Activated T-helper 2 cell treated with anti-CD3 and anti-CD28 coated beads, Interferon-gamma antibody, Interleukin-2, Interleukin-4, amounts not matched to agents 10 μg/mL and 5 μg/mL and 100 μg/mL, durations not matched to agents 14 hours and 24 hours and 36 hours (primary cell): Measurements from ENCODE around the gene MUC5AC. TPM values are rescaled to one million over a fixed set of nuclear protein-coding genes. Genes with fewer than 3 reads are reported as not detected.

Source experiments
- DNase-seq: peaks from one replicate; pipeline ENCODE4 v3.0.0; 2021; ENCODE audit warnings: low spot score
- H3K27ac Mint-ChIP-seq: one replicate; pipeline ENCODE4 v1.8.0; 2021; ENCODE audit warnings: mixed read lengths
- H3K27me3 Mint-ChIP-seq: one replicate; pipeline ENCODE4 v1.8.0; 2021; ENCODE audit warnings: low read depth, mixed read lengths
- H3K36me3 Mint-ChIP-seq: one replicate; pipeline ENCODE4 v1.8.0; 2021; ENCODE audit warnings: low read depth, mixed read lengths
- H3K4me1 Mint-ChIP-seq: one replicate; pipeline ENCODE4 v1.8.0; 2021; ENCODE audit warnings: low read depth, mixed read lengths
- H3K4me3 Mint-ChIP-seq: one replicate; pipeline ENCODE4 v1.8.0; 2021; ENCODE audit warnings: low read depth, mild to moderate bottlenecking, moderate library complexity, mixed read lengths
- H3K9me3 Mint-ChIP-seq: one replicate; pipeline ENCODE4 v1.8.0; 2021; ENCODE audit warnings: mixed read lengths
- intact Hi-C: fragments of 100-400 bp; cut with micrococcal nuclease; formaldehyde crosslinking; loops from one replicate; pipeline ENCODE4 v1.15.1; 2023
- total RNA-seq: library from RNA; stranded (reverse); gene quantifications from 2 replicates; pipeline ENCODE4 v1.2.3, GENCODE V29; 2022

MUC5AC gene
- total RNA-seq, 1 donor from 2014 or later, result not detected

DNA sequence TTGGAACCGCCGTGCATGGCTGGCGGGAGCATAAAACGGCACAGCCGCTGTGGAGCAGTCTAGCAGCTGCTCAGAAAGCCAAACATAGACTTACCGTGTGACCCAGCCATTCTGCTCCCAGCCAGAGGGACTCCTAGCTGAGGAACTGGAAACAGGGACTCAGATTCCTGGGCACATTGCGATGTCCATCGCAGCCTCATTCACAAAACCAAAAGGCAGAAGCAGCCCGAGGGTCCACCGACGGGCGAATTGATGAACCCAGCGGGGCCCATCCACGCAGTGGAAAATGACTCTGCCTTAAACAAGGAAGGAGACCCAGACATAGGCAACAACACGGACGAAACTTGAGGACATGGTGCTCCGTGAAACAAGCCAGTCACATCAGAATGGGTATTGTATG lies 59.4 kb downstream of the MUC5AC start:
- intact Hi-C loops, result no loop called here
- Mint-ChIP-seq H3K27me3 (peaks cover 4% of the 10 kb centered on the region), H3K36me3 (no peaks in the 10 kb centered on the region), H3K27ac (no peak overlapping the region), H3K9me3 (peaks cover 4% of the 10 kb centered on the region), H3K4me3 (no peak overlapping the region), H3K4me1 (no peaks in the 10 kb centered on the region)
- no peak for DNase-seq

DNA sequence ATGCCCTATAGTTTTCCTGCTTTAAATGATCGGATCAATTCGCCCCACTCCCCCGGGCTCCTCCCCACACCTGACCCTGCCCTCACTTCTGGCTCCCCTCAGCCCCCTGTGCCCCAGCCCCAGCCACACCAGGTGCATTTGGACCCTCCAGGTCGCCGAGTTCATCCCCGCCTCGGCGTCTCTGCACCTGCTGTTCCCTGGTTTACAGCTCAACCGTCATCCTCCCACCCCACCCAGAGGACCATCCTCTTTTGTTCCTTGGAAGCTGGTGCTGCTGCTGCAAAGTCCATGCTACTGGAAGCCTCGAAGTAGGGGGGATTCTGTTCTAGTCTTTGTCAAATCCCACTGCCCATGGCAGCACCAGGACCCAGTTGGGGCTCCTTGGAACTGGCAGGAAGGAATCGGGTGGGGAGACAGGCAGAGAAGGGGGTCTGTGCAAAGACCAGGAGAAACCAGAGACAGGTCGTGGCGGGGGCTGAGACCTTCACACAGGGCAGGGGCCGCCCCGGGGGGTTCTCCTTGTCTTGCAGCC lies 60.6 kb downstream of the MUC5AC start:
- no peaks in the 10 kb centered on the region for H3K9me3 Mint-ChIP-seq
- no peaks in the 10 kb centered on the region for H3K4me1 Mint-ChIP-seq
- DNase-seq, result no peak
- H3K36me3 Mint-ChIP-seq, result no peaks in the 10 kb centered on the region
- intact Hi-C loops, result no loop called here
- H3K4me3 Mint-ChIP-seq, result no peak overlapping the region
- peaks cover 1% of the 10 kb centered on the region for H3K27me3 Mint-ChIP-seq
- no peak overlapping the region for H3K27ac Mint-ChIP-seq

DNA sequence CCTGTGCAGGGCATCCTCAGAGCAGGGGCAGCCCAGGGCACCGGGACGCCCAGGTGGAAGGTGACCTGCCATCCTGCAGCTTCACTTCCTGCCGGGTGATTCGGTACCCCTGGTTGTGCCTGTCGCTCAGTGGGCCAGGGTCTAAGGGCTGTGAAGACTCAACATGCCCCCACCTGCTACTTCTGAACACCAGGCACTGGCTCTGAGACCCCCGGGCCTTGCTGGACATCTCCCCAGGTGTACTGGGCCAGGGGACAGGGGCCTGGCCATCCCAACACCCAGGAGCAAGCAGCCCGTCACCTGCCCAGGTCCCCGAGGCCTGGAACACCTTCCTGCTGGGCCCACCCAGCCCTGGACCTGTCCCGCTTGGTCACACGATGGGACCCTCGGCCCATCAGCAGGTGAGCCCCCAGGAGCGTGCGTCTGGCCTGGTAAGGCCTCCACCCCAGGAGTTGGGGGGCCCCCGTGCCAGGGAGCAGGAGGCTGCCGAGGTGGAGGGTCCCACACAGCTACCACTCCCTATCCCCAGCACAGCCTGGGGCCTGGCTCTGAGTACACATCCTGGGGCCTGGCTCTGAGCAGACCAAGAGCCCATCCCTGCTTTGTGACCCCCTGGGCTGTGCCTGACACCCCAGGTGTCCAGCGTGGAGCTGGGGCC lies 61.2 kb downstream of the MUC5AC start:
- H3K36me3 Mint-ChIP-seq, result no peaks in the 10 kb centered on the region
- H3K27ac Mint-ChIP-seq, result no peak overlapping the region
- H3K4me1 Mint-ChIP-seq, result no peaks in the 10 kb centered on the region
- H3K9me3 Mint-ChIP-seq, result no peaks in the 10 kb centered on the region
- intact Hi-C loops, result no loop called here
- DNase-seq, result no peak
- H3K27me3 Mint-ChIP-seq, result no peaks in the 10 kb centered on the region
- H3K4me3 Mint-ChIP-seq, result no peak overlapping the region

DNA sequence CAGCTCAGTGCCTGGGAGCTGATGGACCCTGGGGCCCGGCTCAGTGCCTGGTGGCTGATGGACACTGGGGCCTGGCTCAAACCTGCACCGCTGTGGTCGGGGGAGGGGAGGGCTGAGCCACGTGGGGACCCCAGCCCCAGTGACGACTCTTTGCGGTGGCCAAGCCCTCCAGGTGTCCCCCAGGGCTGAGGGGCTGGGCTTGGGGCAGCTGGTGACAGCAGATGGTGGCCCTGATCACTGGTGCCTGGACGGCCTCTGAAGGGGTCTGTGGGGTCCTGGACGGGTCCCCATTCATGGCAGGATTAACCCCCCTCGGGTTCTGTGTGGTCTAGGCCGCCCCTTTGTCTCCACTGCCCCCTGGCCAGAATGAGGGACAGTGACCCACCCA lies 61.7 kb downstream of the MUC5AC start:
- intact Hi-C loops, result no loop called here
- H3K27ac Mint-ChIP-seq, result no peak overlapping the region

DNA sequence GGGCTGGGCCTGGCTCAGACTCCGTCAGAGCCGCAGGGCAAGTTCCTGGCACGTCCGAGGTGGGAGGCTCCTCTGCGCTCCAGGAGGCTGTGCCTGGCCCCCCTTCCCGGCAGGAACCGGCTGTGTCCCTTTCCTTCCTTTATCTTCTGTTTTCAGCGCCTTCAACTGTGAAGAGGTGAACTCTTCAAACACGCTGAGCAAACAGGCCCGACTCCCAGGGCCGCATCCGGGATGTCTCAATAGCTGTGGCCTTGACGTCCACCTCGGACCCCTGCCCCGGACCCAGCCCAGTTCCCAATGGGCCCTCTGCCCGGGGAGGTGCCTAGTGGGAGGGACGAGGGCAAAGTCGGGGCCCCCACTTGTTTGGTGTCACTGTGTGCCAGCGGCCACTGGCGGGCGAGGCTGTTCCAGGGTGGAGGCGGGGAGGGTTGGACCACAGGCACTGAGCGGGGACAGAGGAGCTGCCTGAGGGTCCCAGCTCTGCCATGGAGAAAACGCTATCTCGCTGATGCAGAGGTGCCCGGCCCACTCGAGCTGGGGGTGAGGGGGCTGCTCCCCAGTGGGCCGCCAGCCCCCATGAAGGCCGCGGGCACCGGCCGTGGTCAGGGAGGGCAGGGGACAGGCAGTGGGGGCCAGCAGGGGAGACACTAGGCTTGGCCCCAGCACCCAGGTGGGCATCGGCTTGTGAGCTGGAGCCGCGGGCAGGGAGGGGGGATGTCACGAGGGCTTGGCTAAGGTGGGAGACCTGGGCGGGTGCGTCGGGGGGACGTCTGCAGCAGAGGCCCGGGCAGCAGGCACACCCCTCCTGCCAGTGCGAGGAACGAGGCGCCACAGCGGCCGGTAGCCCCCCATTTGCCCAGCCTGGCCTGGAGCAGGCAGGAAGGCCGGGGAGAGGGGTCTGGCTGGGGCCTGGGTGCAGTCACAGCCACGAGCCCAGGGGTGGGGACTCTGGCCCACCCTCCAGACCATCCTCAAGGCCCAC lies 62.4 kb downstream of the MUC5AC start:
- no peak for DNase-seq
- Mint-ChIP-seq H3K4me3 (no peak overlapping the region), H3K36me3 (no peaks in the 10 kb centered on the region), H3K4me1 (no peaks in the 10 kb centered on the region), H3K9me3 (no peaks in the 10 kb centered on the region), H3K27me3 (no peaks in the 10 kb centered on the region), H3K27ac (no peak overlapping the region)
- intact Hi-C loops, result no loop called here

More for the DNA sequence above, 61.7 kb downstream of the MUC5AC start:
- DNase-seq, result no peak
- Mint-ChIP-seq H3K27me3 (no peaks in the 10 kb centered on the region), H3K4me1 (no peaks in the 10 kb centered on the region), H3K4me3 (no peak overlapping the region), H3K9me3 (no peaks in the 10 kb centered on the region), H3K36me3 (no peaks in the 10 kb centered on the region)

DNA sequence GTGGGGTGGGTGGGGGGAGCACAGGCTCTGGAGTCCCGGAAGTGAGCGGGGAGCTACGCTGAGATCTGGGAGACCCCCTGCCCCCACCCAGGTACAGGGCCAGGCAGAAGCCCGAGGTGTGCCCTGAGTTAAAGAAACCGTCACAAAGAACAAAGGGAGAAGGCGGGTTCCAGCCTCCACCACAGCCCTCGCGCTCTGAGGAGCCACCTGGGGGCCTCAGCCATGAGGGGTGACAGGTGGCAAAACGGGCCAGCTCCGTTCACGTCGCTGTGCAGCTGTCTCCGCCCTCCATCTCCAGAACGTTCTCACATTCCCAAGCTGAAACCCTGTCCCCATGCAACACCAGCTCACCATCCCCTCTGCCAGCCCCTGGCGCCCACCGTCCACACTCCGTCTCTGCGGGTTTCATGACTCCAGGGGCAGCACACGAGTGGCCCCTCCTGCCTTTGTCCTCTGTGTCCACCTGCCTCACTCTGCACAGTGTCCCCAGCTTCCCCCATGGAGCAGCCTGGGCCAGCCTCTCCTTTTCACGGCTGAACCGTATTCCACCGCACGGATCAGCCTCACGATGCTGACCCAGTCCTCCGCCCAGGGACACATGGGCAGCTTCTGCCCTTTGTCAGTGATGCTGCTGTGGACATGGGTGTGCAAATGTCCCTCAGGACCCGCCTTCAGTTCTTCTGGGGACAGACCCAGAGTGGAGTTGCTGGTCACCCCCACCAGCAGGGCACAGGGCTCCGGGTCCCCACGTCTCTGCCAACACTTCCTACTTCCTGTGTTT lies 63.4 kb downstream of the MUC5AC start:
- intact Hi-C loops, result no loop called here
- no peak for DNase-seq

DNA sequence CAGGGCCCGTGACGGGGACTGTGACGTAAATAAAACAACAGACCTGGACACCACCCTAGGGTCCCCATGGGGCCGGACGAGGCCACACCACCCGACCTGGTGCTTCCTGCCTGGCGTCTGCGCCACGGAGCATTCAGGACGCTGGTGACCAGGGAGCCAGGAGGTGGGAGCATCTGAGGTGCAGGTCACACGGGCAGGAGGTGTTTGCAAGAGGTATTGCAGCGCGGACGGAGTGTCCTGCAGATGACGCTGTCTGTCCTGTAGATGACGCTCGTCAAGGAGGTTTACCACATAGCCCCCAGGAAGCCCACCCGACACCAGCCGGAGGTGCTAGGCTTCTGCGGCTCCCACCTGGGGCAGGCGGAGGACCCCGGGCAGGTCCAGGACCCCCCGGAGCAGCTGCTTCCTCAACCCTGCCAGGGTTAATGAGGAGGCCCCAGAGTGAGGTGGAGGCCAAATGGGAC lies 64.1 kb downstream of the MUC5AC start:
- H3K9me3 Mint-ChIP-seq, result no peaks in the 10 kb centered on the region
- H3K36me3 Mint-ChIP-seq, result no peaks in the 10 kb centered on the region
- no peak for DNase-seq
- H3K27me3 Mint-ChIP-seq, result no peaks in the 10 kb centered on the region
- no peak overlapping the region for H3K27ac Mint-ChIP-seq
- intact Hi-C loops, result no loop called here
- no peaks in the 10 kb centered on the region for H3K4me1 Mint-ChIP-seq
- H3K4me3 Mint-ChIP-seq, result no peak overlapping the region

More for the DNA sequence above, 63.4 kb downstream of the MUC5AC start:
- H3K4me3 Mint-ChIP-seq, result no peak overlapping the region
- H3K27ac Mint-ChIP-seq, result no peak overlapping the region
- no peaks in the 10 kb centered on the region for H3K4me1 Mint-ChIP-seq
- no peaks in the 10 kb centered on the region for H3K36me3 Mint-ChIP-seq
- no peaks in the 10 kb centered on the region for H3K27me3 Mint-ChIP-seq
- no peaks in the 10 kb centered on the region for H3K9me3 Mint-ChIP-seq

DNA sequence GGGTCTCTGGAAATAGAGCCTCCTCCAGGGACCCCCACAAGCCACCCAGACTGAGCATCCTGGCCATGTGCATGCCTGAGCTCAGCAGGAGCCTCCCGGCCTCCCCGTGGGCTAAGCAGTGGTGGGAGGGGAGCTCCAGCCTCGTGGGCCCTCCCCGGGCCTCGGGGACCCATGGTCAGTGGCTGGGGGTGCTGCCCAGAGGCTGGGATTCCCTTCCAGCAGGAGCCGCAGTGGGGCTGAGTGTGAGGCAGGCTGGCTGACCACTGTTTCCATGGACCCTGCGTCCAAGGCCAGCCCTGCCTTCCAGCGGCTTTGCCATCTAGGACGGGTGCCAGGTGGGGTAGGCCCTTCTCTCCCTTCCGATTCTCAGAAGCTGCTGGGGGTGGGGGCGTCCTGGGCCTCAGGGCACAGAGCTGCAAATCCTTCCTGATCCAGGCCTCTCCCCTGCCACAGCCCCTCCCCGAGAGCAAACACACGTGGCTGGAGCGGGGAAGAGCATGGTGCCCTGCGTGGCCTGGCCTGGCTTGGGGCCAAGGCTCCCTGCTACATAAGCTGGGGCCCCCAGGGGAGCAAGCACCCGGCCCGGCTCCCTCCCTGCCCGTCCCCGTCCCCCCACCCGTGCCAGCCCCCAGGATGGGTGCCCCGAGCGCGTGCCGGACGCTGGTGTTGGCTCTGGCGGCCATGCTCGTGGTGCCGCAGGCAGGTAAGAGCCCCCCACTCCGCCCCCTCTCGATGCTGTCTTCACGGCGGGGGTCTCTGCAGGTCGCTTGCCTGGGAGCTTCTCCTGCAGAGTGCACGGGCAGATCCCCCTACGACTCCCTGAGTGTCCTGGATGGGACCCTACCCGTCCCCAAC lies 65.0 kb downstream of the MUC5AC start, which contains the start of gene MUC5B:
MUC5B (plus strand) TSS at position 576 of the 855 bp plus-strand sequence; CDS start at position 634, 58 bp downstream.
- Mint-ChIP-seq H3K9me3 (no peaks in the 10 kb centered on the region), H3K27ac (no peak within 1 kb of the TSS), H3K4me3 (no peak within 1 kb of the TSS), H3K36me3 (no peaks in the 10 kb centered on the region), H3K27me3 (no peaks in the 10 kb centered on the region), H3K4me1 (no peaks in the 10 kb centered on the region)
- no peak for DNase-seq
- intact Hi-C loops, result no loop called here

DNA sequence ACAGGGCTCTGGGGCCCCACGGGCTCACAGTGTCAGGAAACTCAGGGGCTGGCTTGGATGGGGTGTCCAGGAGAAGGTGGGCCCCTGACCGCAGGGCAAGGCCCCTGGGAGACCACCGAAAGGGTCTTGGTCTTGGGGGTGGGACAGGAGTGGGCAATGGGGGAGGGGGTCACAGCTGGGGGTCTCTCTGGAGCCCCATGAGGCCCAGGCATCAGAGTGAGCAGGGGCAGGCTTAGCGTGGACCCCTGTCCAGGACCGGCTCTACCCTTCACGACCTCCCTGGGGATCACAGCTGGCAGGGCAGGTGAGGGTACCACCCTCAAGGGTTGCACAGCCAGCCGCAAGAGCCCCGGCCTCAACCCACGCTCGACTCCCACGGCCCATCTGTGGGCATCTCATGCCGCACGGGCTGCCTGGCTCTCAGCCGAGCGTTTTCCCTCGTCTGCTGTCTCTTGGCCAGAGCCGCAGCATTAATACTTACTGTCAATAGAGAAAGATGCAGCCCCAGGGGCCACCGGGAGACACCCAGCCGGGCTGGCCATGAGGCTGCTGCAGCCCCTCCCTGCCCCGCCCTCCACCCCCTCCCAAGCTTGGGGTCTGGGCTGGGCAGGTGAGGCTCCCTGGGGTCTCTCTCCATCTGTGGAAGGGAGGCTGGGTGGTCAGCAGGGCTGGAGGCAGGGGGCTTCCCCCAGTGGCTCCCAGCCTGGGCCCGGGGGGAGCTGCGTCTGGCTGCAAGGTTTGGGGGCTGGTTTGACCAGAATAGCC lies 65.8 kb downstream of the MUC5AC start:
- intact Hi-C loops, result no loop called here
- no peak for DNase-seq
- Mint-ChIP-seq H3K27ac (no peak overlapping the region), H3K4me1 (no peaks in the 10 kb centered on the region), H3K36me3 (no peaks in the 10 kb centered on the region), H3K4me3 (no peak overlapping the region), H3K9me3 (no peaks in the 10 kb centered on the region), H3K27me3 (no peaks in the 10 kb centered on the region)

DNA sequence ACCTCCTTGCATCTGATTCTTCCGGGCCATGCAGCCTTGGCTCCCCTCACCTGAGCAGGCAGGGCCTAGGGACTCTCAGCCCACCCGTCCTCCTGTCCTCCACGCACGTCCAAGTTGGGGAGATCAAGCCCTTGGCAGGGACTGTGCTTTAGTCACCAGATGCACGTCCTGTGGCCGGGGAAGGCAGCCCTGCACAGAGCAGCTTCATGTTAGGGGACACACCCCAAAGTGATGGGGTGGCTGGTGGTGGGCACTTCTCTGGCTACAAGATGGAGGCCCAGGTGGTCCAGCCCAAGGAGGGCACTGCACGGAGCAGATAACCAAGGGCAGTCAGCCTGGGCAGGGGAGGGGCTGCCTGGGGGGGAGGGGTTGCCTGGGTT lies 66.3 kb downstream of the MUC5AC start:
- no peaks in the 10 kb centered on the region for H3K4me1 Mint-ChIP-seq
- DNase-seq, result no peak
- no peaks in the 10 kb centered on the region for H3K9me3 Mint-ChIP-seq
- intact Hi-C loops, result no loop called here
- H3K4me3 Mint-ChIP-seq, result no peak overlapping the region
- no peak overlapping the region for H3K27ac Mint-ChIP-seq
- no peaks in the 10 kb centered on the region for H3K27me3 Mint-ChIP-seq
- no peaks in the 10 kb centered on the region for H3K36me3 Mint-ChIP-seq
